Testis (tissue), 2 donors: Measurements from ENCODE around the gene CCDC18.

ENCODE experiments used
- CTCF ChIP-seq, 3 experiments: fragments of 450-650 bp in 2 of 3; fragments of 200-600 bp in 1 of 3; sonication (generic) in 1 of 3; IDR thresholded peaks; one replicate each; pipeline ENCODE4 v1.5.1; 2016 to 2019; ENCODE audit warnings: antibody characterized with exemption in 3 of 3, mild to moderate bottlenecking in 2 of 3, moderate library complexity in 1 of 3
- POLR2A ChIP-seq: fragments of 450-650 bp; IDR thresholded peaks from one replicate; pipeline ENCODE4 v1.6.1; 2017; ENCODE audit warnings: antibody characterized with exemption, mild to moderate bottlenecking, moderate library complexity

GRCh38 chr1:93190432-93190831, 9.9 kb downstream of the CCDC18 start:
- TF ChIP-seq CTCF (IDR thresholded peaks at IDR 0.05): no peak
- no peak for TF ChIP-seq POLR2A
